OCI-LY1 (cell line): ENCODE results near the gene ZNF418.

Experiments used
- EZH2 ChIP-seq: fragments of 200-600 bp; sonication (generic), shearing (Covaris generic); IDR thresholded peaks from 2 replicates; pipeline ENCODE4 v1.8.0; 2017; ENCODE audit warnings: borderline replicate concordance, mixed run types, mild to moderate bottlenecking, antibody characterized with exemption, low read length, moderate library complexity, mixed read lengths
- TF ChIP-seq, protein P1 (sequence below): fragments of 200-600 bp; sonication (generic), shearing (Covaris generic); IDR thresholded peaks from 2 replicates; pipeline ENCODE4 v1.5.1; 2017; ENCODE audit warnings: mild to moderate bottlenecking, antibody characterized with exemption, low read length, moderate library complexity, mixed read lengths

DNA sequence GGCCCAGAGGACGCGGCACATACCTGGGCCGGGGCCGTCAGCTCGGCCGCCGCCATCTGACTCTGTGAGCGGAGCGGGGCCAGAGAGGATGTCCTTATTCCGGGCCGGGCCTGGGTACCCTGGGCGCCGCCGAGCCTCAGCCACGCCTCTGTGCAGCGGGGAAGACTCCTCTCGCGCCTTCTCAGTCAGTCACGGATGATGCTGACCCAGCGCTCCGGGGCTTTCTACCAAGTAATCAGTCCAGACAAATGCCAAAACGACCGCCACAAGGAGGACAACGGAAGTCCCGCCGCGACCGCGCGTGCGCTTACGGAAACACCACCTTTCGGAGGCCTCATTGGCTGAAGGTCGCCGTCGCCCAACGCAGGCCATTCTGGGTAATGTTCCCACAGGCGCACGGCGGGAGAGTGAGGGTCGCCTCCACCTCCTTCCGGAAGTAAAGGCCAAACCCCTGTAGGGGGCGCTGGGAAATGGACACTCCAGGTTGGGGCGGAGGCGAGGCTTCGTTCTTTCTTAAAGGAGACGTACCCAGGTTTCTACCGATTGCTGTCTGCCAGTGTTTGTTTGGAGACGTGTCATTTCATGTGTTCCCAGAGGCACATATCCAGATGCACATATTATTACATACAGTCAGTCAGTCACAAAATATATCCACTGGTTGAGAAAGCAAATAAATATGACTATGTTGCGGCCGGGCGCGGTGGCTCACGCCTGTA is 12.4 kb upstream of the ZNF418 start, which contains the start of gene ZNF256:
- TF ChIP-seq EZH2: no peak
- TF ChIP-seq, protein P1, sequence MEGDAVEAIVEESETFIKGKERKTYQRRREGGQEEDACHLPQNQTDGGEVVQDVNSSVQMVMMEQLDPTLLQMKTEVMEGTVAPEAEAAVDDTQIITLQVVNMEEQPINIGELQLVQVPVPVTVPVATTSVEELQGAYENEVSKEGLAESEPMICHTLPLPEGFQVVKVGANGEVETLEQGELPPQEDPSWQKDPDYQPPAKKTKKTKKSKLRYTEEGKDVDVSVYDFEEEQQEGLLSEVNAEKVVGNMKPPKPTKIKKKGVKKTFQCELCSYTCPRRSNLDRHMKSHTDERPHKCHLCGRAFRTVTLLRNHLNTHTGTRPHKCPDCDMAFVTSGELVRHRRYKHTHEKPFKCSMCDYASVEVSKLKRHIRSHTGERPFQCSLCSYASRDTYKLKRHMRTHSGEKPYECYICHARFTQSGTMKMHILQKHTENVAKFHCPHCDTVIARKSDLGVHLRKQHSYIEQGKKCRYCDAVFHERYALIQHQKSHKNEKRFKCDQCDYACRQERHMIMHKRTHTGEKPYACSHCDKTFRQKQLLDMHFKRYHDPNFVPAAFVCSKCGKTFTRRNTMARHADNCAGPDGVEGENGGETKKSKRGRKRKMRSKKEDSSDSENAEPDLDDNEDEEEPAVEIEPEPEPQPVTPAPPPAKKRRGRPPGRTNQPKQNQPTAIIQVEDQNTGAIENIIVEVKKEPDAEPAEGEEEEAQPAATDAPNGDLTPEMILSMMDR: no peak
